Endothelial cell (in vitro differentiated cells): ENCODE results near the gene CYP2R1. TPM values are rescaled to one million over a fixed set of nuclear protein-coding genes. Genes with fewer than 3 reads are reported as not detected.

Experiments
- DNase-seq: peaks from one replicate; pipeline ENCODE4 v3.0.0; 2021; ENCODE audit warnings: low spot score
- H3K27ac Mint-ChIP-seq: one replicate; pipeline ENCODE4 v1.8.0; 2021; ENCODE audit warnings: mixed read lengths, inconsistent platforms; ENCODE audit not compliant: unreplicated experiment
- H3K27me3 Mint-ChIP-seq: one replicate; pipeline ENCODE4 v1.8.0; 2021; ENCODE audit warnings: mild to moderate bottlenecking, moderate library complexity, mixed read lengths, inconsistent platforms; ENCODE audit not compliant: unreplicated experiment
- H3K36me3 Mint-ChIP-seq: one replicate; pipeline ENCODE4 v1.8.0; 2021; ENCODE audit warnings: mild to moderate bottlenecking, low read depth, mixed read lengths, inconsistent platforms; ENCODE audit not compliant: unreplicated experiment
- H3K4me1 Mint-ChIP-seq: one replicate; pipeline ENCODE4 v1.8.0; 2021; ENCODE audit warnings: mild to moderate bottlenecking, mixed read lengths, inconsistent platforms; ENCODE audit not compliant: unreplicated experiment
- H3K4me3 Mint-ChIP-seq: one replicate; pipeline ENCODE4 v1.8.0; 2021; ENCODE audit warnings: mild to moderate bottlenecking, mixed read lengths, inconsistent platforms; ENCODE audit not compliant: unreplicated experiment
- H3K9me3 Mint-ChIP-seq: one replicate; pipeline ENCODE4 v1.8.0; 2021; ENCODE audit warnings: mixed read lengths, inconsistent platforms; ENCODE audit not compliant: unreplicated experiment
- total RNA-seq: library from RNA; stranded (reverse); fragmentation: NEBNext Ultra II Directional; extraction: Animal tissue kit (Norgen Biotek cat#: 25700); gene quantifications from one replicate; pipeline ENCODE4 v1.2.1, GENCODE V29; 2021; ENCODE audit not compliant: unreplicated experiment
- TF ChIP-seq, protein P1 (sequence below): fragments of 200-600 bp; sonication (generic); IDR thresholded peaks from one replicate; pipeline ENCODE4 v1.5.0; 2021; ENCODE audit warnings: antibody characterized with exemption; ENCODE audit not compliant: unreplicated experiment

Gene CYP2R1
- total RNA-seq, 1 donor from 2014 or later = 22.4 TPM

- no peaks in the 10 kb centered on the region for H3K36me3 Mint-ChIP-seq
- H3K27ac Mint-ChIP-seq = no peak overlapping the region
- no peak for DNase-seq
- peaks cover 1% of the 10 kb centered on the region for H3K27me3 Mint-ChIP-seq
- peaks cover 8% of the 10 kb centered on the region for H3K4me1 Mint-ChIP-seq
- TF ChIP-seq, protein P1, sequence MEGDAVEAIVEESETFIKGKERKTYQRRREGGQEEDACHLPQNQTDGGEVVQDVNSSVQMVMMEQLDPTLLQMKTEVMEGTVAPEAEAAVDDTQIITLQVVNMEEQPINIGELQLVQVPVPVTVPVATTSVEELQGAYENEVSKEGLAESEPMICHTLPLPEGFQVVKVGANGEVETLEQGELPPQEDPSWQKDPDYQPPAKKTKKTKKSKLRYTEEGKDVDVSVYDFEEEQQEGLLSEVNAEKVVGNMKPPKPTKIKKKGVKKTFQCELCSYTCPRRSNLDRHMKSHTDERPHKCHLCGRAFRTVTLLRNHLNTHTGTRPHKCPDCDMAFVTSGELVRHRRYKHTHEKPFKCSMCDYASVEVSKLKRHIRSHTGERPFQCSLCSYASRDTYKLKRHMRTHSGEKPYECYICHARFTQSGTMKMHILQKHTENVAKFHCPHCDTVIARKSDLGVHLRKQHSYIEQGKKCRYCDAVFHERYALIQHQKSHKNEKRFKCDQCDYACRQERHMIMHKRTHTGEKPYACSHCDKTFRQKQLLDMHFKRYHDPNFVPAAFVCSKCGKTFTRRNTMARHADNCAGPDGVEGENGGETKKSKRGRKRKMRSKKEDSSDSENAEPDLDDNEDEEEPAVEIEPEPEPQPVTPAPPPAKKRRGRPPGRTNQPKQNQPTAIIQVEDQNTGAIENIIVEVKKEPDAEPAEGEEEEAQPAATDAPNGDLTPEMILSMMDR = no peak
- no peaks in the 10 kb centered on the region for H3K9me3 Mint-ChIP-seq
- no peak overlapping the region for H3K4me3 Mint-ChIP-seq
Measured at GRCh38 chr11:14927146-14927545, 35.1 kb upstream of the CYP2R1 start.

DNA sequence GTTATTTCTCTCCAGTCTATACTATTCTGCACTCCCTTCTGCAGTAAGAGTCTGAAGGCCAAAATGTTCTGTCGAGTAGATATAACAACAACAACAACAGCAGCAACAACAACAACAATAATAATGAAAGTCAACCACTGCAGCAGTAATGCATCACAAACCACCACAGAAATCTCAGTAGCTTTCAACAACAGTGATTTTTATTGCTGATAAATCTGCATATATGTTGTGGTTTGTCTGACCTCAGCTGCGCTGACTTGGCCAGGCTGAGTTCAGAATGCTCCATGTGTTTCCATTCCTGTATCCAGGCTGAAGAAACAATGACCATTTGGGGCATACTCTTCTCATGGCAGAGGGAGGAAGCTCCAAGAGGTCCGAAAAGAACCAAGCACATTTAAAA, 32.3 kb upstream of the CYP2R1 start:
- TF ChIP-seq, protein P1 = no peak
- DNase-seq = no peak
- no peak overlapping the region for H3K27ac Mint-ChIP-seq
- H3K4me1 Mint-ChIP-seq = peaks cover 14% of the 10 kb centered on the region
- peaks cover 1% of the 10 kb centered on the region for H3K27me3 Mint-ChIP-seq
- no peak overlapping the region for H3K4me3 Mint-ChIP-seq
- no peaks in the 10 kb centered on the region for H3K36me3 Mint-ChIP-seq
- H3K9me3 Mint-ChIP-seq = no peaks in the 10 kb centered on the region

GRCh38 chr11:14916403-14916802, 24.4 kb upstream of the CYP2R1 start:
- Mint-ChIP-seq H3K4me3 (no peak overlapping the region), H3K27me3 (no peaks in the 10 kb centered on the region), H3K9me3 (no peaks in the 10 kb centered on the region), H3K36me3 (no peaks in the 10 kb centered on the region), H3K4me1 (peaks cover 5% of the 10 kb centered on the region), H3K27ac (no peak overlapping the region)
- DNase-seq = no peak
- TF ChIP-seq, protein P1 = no peak

- Mint-ChIP-seq H3K27me3 (no peaks in the 10 kb centered on the region), H3K9me3 (no peaks in the 10 kb centered on the region), H3K4me3 (no peak overlapping the region), H3K4me1 (no peaks in the 10 kb centered on the region), H3K36me3 (no peaks in the 10 kb centered on the region), H3K27ac (no peak overlapping the region)
- TF ChIP-seq, protein P1 = no peak
- DNase-seq = no peak
Measured at GRCh38 chr11:14914536-14914935, 22.5 kb upstream of the CYP2R1 start.

DNA sequence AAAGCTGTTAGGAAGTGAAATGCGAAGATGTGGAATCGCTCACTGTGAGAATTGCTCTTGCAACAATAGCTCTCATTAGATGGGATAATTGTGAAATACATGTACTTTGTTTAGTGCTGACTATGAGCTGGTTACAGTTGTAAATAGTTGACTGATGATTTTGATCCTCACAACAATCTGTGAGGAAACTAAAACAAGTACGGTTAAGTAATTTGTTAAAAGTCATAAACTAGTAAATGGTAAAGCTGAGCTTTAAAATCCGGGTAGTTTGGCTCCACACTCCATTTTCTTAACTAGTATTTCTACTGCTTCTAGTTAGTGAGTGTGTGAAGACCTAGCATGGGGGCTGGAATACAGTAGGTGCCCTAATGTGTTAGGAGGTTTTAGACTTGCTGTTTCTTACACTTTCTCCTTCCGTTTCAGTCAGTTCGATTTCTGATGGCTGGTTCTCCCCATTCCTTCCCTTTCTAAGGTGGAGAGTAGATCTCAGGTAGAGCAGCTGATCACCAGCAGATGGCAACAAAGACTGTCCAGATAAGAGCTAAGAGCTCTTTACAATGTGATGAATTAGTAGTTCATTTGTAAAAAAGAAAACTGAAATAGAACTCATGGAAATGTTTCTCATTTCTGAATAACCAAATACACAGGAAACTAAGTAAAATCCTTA, 16.3 kb upstream of the CYP2R1 start:
- no peak for DNase-seq
- Mint-ChIP-seq H3K9me3 (no peaks in the 10 kb centered on the region), H3K27ac (no peak overlapping the region), H3K4me1 (peaks cover 14% of the 10 kb centered on the region), H3K27me3 (peaks cover 3% of the 10 kb centered on the region), H3K36me3 (no peaks in the 10 kb centered on the region), H3K4me3 (no peak overlapping the region)
- TF ChIP-seq, protein P1 = no peak
